Stimulated activated CD8-positive, alpha-beta memory T cell treated with anti-CD3 and anti-CD28 coated beads, Interleukin-4, amount 100 ng/mL, for 4 hours (primary cell): ENCODE results near the gene SMLR1.
"Not testable (repeated sequence)": the region's sequence is repeated elsewhere in the genome, so short reads cannot be mapped to it uniquely, and the experiment has no call there.

ENCODE experiments used
- DNase-seq, 2 donors: peaks; one replicate each; pipeline ENCODE4 v3.0.0-alpha.2; 2020; ENCODE audit warnings: low read depth in 2 of 2, low spot score in 1 of 2

SMLR1 gene

GRCh38 chr6:130827247-130828149 lies at the start of gene SMLR1:
Gene SMLR1 (plus strand): TSS chr6:130827406. CDS start chr6:130827414, 8 bp downstream.
- DNase-seq: no peak

DNA sequence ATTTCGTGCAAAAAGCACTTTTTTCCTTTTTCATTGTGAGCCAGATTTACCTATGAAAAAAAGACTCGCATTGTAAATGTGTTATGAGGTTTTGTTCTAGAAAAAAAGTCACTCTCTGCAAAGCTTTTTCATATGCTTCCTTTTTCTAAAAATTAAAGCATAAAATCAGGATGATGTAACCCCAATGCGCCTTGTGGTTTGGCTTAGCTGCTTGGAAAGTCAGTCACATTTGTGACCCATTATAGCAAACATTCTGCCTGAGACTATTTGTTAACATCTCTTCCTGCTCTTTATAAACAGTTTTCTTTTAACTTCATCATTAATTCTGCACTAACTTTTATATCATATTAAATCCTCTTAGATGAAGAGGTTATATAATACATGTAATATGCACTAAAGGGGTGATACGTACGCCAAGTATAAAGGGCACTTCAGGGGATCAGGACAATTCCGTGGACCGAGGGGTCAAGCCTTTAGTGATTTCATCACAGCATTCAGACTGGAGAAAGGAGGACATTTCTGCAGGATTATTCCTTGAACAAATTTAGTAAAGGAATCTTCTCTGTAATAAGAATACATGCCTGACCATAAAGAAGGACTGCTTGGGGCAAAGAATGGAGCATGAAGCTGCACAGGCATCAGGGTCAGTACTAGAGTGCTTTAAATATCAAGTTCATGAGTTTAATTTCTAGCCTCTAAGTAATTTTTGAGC lies 48.1 kb upstream of the SMLR1 start:
- DNase-seq: no peak

- no peak for DNase-seq
These were observed 47.6 kb upstream of the SMLR1 start for GRCh38 chr6:130779658-130780033.

DNA sequence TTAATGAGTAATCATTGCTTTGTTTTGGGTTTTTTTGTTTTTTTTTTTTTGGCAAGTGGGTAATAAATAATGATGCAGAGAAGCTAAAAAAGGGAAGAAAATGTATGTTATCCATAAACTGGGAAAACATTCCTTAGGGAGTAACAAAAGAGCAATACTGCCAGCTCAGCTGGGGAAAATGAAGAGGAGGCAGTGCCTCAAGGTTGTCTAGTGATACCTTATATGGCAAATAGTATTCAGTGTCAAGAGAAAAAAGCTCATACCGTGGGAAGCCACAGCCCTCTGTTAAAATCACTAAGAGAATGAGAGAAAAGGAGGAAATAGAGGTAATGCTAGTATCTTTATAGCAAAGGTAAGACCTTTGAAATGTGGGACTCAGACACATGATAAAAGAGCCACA lies 47.1 kb upstream of the SMLR1 start:
- no peak for DNase-seq

GRCh38 chr6:130781557-130781956 lies 45.6 kb upstream of the SMLR1 start:
- no peak for DNase-seq

- DNase-seq: no peak
These were observed 43.6 kb upstream of the SMLR1 start for GRCh38 chr6:130783416-130784107.

DNA sequence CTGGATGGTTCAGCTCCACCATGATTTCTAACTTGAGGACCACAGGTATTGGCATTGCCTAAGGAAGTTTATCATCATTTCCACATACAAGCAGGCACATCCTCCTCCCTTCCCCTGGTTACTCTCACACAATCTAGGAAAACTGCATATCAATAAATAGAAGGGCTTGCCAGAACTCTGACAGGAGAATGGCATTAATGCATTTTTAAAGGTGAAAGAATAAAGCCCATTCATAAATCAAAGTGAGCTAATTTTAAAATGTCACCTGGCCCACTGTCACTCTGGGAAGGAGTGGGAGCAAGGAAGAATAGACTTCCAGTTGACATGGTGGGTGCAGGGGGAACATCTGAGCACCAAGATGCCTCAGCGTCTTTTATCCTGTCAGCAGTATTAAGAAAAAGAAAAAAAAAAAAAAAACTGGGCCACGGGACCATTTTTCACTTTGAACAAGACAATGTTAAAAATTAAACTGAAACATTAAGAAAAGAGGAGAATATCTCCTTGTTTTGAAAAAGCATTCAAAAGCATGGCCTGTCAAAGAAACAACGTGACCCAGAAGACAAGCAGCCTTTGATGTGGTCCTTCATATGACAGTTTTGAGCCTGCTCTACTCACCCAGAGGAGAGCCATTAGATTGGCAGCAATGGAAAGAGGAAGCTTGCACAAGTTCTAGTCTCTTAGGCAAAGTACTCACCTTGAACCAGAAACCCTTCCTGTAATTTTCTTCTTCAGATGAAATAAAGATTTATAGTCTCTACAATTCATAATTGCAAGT lies 39.3 kb upstream of the SMLR1 start:
- DNase-seq: no peak

GRCh38 chr6:130788954-130789353 lies 38.3 kb upstream of the SMLR1 start:
- DNase-seq: no peak

DNA sequence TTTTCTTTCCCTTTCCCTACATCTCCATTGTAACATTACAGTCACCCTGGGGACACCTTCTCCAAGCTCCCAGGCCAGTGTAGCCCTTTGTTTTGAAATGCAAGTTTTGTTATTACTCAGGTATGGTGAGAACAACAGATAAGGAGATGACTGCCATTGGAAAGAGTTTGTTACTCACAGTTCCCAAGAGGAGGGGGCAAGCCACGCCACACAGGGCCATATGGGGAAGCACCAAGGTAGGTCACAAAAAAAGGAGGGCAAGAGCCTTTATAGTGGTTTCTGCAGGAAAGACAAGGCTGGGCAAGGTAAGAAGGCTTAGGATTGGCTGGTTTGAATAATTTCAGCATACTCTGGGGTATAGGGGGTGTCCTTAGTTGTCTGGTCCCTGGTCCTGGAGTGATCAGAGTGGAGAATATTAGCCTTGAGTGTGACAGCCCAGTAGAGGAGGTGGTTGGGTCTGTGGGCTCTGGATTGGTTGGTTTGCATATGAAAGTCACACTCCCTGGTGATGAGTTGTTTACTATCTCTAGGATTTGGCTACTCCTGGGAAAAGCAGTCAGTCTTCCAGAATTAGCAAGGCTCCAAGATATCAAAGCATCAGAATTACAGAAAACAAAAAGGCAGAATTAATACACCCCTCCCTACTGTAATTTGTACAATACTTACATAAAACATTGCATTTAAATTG lies 33.1 kb upstream of the SMLR1 start:
- DNase-seq: no peak

GRCh38 chr6:130794738-130795137 lies 32.5 kb upstream of the SMLR1 start:
- no peak for DNase-seq

- DNase-seq: no peak
These were observed 30.8 kb upstream of the SMLR1 start for GRCh38 chr6:130796313-130796905.

- DNase-seq: no peak
These were observed 30.1 kb upstream of the SMLR1 start for GRCh38 chr6:130797061-130797460.

DNA sequence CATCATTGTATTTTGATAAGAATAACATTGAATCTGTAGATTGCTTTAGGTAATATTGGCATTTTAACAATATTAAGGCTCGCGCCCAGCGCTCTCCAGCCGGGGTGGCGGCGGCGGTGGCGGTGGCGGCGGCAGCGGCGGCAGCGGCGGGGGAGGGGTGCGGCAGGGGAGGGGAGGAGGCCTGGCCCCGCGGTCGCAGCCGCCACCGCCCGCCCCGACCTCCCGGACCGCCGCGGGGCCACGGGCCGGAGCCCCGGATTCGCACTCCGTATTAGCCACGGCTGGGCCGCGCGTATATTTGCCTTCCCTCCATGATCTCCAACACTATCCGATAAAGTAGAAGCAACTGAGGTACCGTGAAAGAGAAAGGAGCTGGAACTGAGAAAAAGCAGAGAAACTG lies 25.8 kb upstream of the SMLR1 start:
- not testable (repeated sequence) for DNase-seq

- DNase-seq: no peak
These were observed 16.7 kb upstream of the SMLR1 start for GRCh38 chr6:130810307-130811030.

GRCh38 chr6:130811932-130812331 lies 15.3 kb upstream of the SMLR1 start:
- DNase-seq: no peak

GRCh38 chr6:130814506-130814905 lies 12.7 kb upstream of the SMLR1 start:
- DNase-seq: no peak

DNA sequence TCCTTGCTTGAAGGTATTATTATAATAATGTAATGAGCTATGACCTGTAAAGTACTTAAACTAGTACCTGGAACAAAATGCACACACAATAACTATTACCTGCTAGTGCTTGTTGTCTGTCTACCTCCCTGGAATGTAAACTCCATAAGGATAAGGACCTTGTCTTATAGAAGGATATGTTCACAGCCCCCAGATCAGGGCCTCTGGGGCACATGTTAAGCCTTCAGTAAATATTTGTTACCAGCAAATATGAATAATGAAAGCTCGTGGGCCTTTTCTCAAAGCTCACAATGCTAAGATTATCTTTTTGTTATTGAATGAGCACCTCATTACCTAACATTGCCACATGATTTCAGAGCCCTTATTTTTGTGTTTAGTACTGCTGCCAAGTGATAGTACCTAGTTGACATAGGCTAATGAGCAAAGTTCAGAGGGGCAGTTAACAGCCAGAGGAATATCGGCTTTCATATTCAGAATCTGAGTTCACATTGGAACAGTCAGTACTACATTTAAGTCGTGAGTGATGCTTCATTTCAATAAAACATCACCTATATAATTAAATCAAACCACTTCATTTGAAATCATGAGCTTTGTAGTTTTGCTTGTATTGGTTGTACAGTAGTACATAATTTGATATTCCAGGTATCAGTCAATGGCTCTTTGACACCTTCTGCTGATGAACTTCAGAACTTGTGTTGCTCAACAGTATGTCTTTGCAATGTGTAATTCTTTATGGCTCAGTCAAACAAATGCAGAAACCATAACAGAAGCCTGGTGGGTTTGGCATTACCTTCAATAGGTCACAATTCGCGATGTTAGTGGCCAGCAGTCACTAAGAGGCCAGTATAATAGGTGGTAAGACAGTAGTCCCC lies 11.8 kb upstream of the SMLR1 start:
- DNase-seq: no peak

- no peak for DNase-seq
These were observed 4.5 kb upstream of the SMLR1 start for GRCh38 chr6:130822736-130823135.
